SW 1271 (cell line): Measurements from ENCODE around the gene ALX1.

ENCODE experiments used
- DNase-seq, 2 experiments: peaks; one replicate each; lab custom pipeline; 2025; lab: John Stamatoyannopoulos, UW

The ALX1 gene

GRCh38 chr12:85280165-85280983 lies at the start of gene ALX1:
ALX1 (plus strand) TSS chr12:85280220; CDS start chr12:85280262, 42 bp downstream.
- no peak for DNase-seq

GRCh38 chr12:85237327-85237726 lies 42.7 kb upstream of the ALX1 start:
- no peak for DNase-seq

GRCh38 chr12:85244561-85244960 lies 35.5 kb upstream of the ALX1 start:
- DNase-seq = no peak

- DNase-seq = no peak
Measured at GRCh38 chr12:85253853-85254252, 26.2 kb upstream of the ALX1 start.

- no peak for DNase-seq
Measured at GRCh38 chr12:85257671-85258070, 22.3 kb upstream of the ALX1 start.

- peak in 1 of 2 experiments; percentile 3 for DNase-seq
Measured at GRCh38 chr12:85260447-85260846, 19.6 kb upstream of the ALX1 start.

- no peak for DNase-seq
Measured at GRCh38 chr12:85260896-85261295, 19.1 kb upstream of the ALX1 start.

- no peak for DNase-seq
Measured at GRCh38 chr12:85266356-85266755, 13.7 kb upstream of the ALX1 start.

GRCh38 chr12:85273381-85274314 lies 6.4 kb upstream of the ALX1 start:
- DNase-seq = no peak

- no peak for DNase-seq
Measured at GRCh38 chr12:85274315-85274651, 5.7 kb upstream of the ALX1 start.

GRCh38 chr12:85275374-85275773 lies 4.6 kb upstream of the ALX1 start:
- DNase-seq = no peak

- DNase-seq = no peak
Measured at GRCh38 chr12:85277191-85277590, 2.8 kb upstream of the ALX1 start.

GRCh38 chr12:85277900-85278597 lies 2.0 kb upstream of the ALX1 start:
- no peak for DNase-seq

GRCh38 chr12:85278598-85279448 lies 1.2 kb upstream of the ALX1 start:
- DNase-seq = no peak

GRCh38 chr12:85279449-85280164 lies 413 bp upstream of the ALX1 start:
- DNase-seq = no peak

- DNase-seq = no peak
Measured at GRCh38 chr12:85280984-85281630, 1.1 kb downstream of the ALX1 start.

- DNase-seq = no peak
Measured at GRCh38 chr12:85281636-85282312, 1.8 kb downstream of the ALX1 start.

- no peak for DNase-seq
Measured at GRCh38 chr12:85283560-85283959, 3.5 kb downstream of the ALX1 start.

GRCh38 chr12:85296362-85296761 lies 16.3 kb downstream of the ALX1 start:
- DNase-seq = no peak

GRCh38 chr12:85299053-85299452 lies 19.0 kb downstream of the ALX1 start:
- DNase-seq = no peak
